ENCODE measurements around the gene CHP2. TPM values are rescaled to one million over a fixed set of nuclear protein-coding genes. Genes with fewer than 3 reads are reported as not detected.

Gene CHP2
- total RNA-seq, 1 donor from 2014 or later, result 0.17 TPM

- H3K9me3 Mint-ChIP-seq, result no peaks in the 10 kb centered on the region
- peaks cover 35% of the 10 kb centered on the region for H3K27me3 Mint-ChIP-seq
- no peak for TF ChIP-seq CTCF (conservative IDR thresholded peaks at IDR 0.05)
- H3K27ac Mint-ChIP-seq, result no peak overlapping the region
- DNase-seq (ENCODE audit: extremely low spot score, unreplicated experiment), result no peak
- no peaks in the 10 kb centered on the region for H3K36me3 Mint-ChIP-seq
- H3K4me3 Mint-ChIP-seq, result no peak overlapping the region
- H3K4me1 Mint-ChIP-seq (ENCODE audit: unreplicated experiment), result no peaks in the 10 kb centered on the region
Measured at GRCh38 chr16:23784811-23785447, 30.1 kb downstream of the CHP2 start.

- H3K27me3 Mint-ChIP-seq, result peaks cover 33% of the 10 kb centered on the region
- no peaks in the 10 kb centered on the region for H3K9me3 Mint-ChIP-seq
- no peak for TF ChIP-seq CTCF (conservative IDR thresholded peaks at IDR 0.05)
- H3K4me1 Mint-ChIP-seq (ENCODE audit: unreplicated experiment), result no peaks in the 10 kb centered on the region
- no peak overlapping the region for H3K27ac Mint-ChIP-seq
- DNase-seq (ENCODE audit: extremely low spot score, unreplicated experiment), result no peak
- H3K4me3 Mint-ChIP-seq, result no peak overlapping the region
- no peaks in the 10 kb centered on the region for H3K36me3 Mint-ChIP-seq
Measured at GRCh38 chr16:23785842-23786241, 31.0 kb downstream of the CHP2 start.

- H3K36me3 Mint-ChIP-seq, result no peaks in the 10 kb centered on the region
- no peak overlapping the region for H3K27ac Mint-ChIP-seq
- no peak for TF ChIP-seq CTCF (conservative IDR thresholded peaks at IDR 0.05)
- peaks cover 31% of the 10 kb centered on the region for H3K27me3 Mint-ChIP-seq
- no peak overlapping the region for H3K4me3 Mint-ChIP-seq
- H3K4me1 Mint-ChIP-seq (ENCODE audit: unreplicated experiment), result no peaks in the 10 kb centered on the region
- DNase-seq (ENCODE audit: extremely low spot score, unreplicated experiment), result no peak
- H3K9me3 Mint-ChIP-seq, result no peaks in the 10 kb centered on the region
Measured at GRCh38 chr16:23786964-23787561, 32.2 kb downstream of the CHP2 start.

GRCh38 chr16:23788685-23789084 is 33.9 kb downstream of the CHP2 start:
- no peaks in the 10 kb centered on the region for H3K4me1 Mint-ChIP-seq (ENCODE audit: unreplicated experiment)

GRCh38 chr16:23795378-23795777 is 40.6 kb downstream of the CHP2 start:
- DNase-seq (ENCODE audit: extremely low spot score, unreplicated experiment), result no peak
- no peaks in the 10 kb centered on the region for H3K9me3 Mint-ChIP-seq
- no peak for TF ChIP-seq CTCF (conservative IDR thresholded peaks at IDR 0.05)
- no peak overlapping the region for H3K4me3 Mint-ChIP-seq
- H3K4me1 Mint-ChIP-seq (ENCODE audit: unreplicated experiment), result no peaks in the 10 kb centered on the region
- H3K27me3 Mint-ChIP-seq, result peaks cover 3% of the 10 kb centered on the region
- H3K36me3 Mint-ChIP-seq, result no peaks in the 10 kb centered on the region
- H3K27ac Mint-ChIP-seq, result no peak overlapping the region

More at GRCh38 chr16:23788685-23789084, 33.9 kb downstream of the CHP2 start:
- no peaks in the 10 kb centered on the region for H3K36me3 Mint-ChIP-seq
- H3K9me3 Mint-ChIP-seq, result no peaks in the 10 kb centered on the region
- H3K27me3 Mint-ChIP-seq, result peaks cover 27% of the 10 kb centered on the region
- H3K4me3 Mint-ChIP-seq, result no peak overlapping the region
- no peak overlapping the region for H3K27ac Mint-ChIP-seq
- DNase-seq (ENCODE audit: extremely low spot score, unreplicated experiment), result no peak
- no peak for TF ChIP-seq CTCF (conservative IDR thresholded peaks at IDR 0.05)

Data from type B pancreatic cell (in vitro differentiated cells).